Mesenchymal stem cell (in vitro differentiated cells and primary cell): ENCODE results near the gene SLC12A7.
"Not testable (repeated sequence)": the region's sequence is repeated elsewhere in the genome, so short reads cannot be mapped to it uniquely, and the experiment has no call there.

ENCODE experiments used
- DNase-seq: peaks from one replicate; pipeline ENCODE4 v3.0.0-alpha.2; 2013
- H2AFZ ChIP-seq: one replicate; pipeline ENCODE4 v1.6.1; 2013; ENCODE audit warnings: low read depth, mild to moderate bottlenecking, control low read depth, inconsistent platforms, low read length, moderate library complexity
- H2AK5ac ChIP-seq: 2 replicates; pipeline ENCODE4 v1.6.1; 2013; ENCODE audit warnings: low read length, moderate library complexity, mild to moderate bottlenecking, inconsistent platforms; ENCODE audit not compliant: severe bottlenecking
- H2BK120ac ChIP-seq: one replicate; pipeline ENCODE4 v1.6.1; 2013; ENCODE audit warnings: low read depth, mild to moderate bottlenecking, inconsistent platforms, low read length, moderate library complexity
- H2BK12ac ChIP-seq, 2 experiments: one replicate each; pipeline ENCODE4 v1.6.1; 2013; ENCODE audit warnings: inconsistent platforms in 2 of 2, low read length in 2 of 2, mild to moderate bottlenecking in 2 of 2, moderate library complexity in 2 of 2, control low read depth in 1 of 2
- H2BK15ac ChIP-seq: one replicate; pipeline ENCODE4 v1.6.1; 2013; ENCODE audit warnings: mild to moderate bottlenecking, low read depth, inconsistent platforms; ENCODE audit not compliant: poor library complexity, severe bottlenecking
- H2BK5ac ChIP-seq: 2 replicates; pipeline ENCODE4 v1.6.1; 2013; ENCODE audit warnings: low read depth, mild to moderate bottlenecking, low read length, control low read depth, inconsistent platforms; ENCODE audit not compliant: poor library complexity, severe bottlenecking
- H3K14ac ChIP-seq, 2 experiments: one replicate each; pipeline ENCODE4 v1.6.1; 2013; ENCODE audit warnings: inconsistent platforms in 2 of 2, low read length in 2 of 2, control low read depth in 1 of 2, mild to moderate bottlenecking in 1 of 2, moderate library complexity in 1 of 2
- H3K18ac ChIP-seq, 2 experiments: one replicate each; pipeline ENCODE4 v1.6.1; 2013; ENCODE audit warnings: inconsistent platforms in 2 of 2, low read length in 2 of 2, control low read depth in 1 of 2, low read depth in 1 of 2, mild to moderate bottlenecking in 1 of 2
- H3K23ac ChIP-seq, 2 experiments: one replicate each; pipeline ENCODE4 v1.6.1; 2013; ENCODE audit warnings: inconsistent platforms in 2 of 2, low read length in 2 of 2, mild to moderate bottlenecking in 2 of 2, moderate library complexity in 2 of 2, control low read depth in 1 of 2
- H3K27ac ChIP-seq: 2 replicates; pipeline ENCODE4 v1.5.1; 2013; ENCODE audit warnings: mild to moderate bottlenecking, moderate library complexity, low read length, control low read depth, inconsistent platforms; ENCODE audit not compliant: poor library complexity, severe bottlenecking
- H3K27me3 ChIP-seq, 2 experiments: 2 replicates each; pipeline versions ENCODE4 v1.6.1 to v1.7.0; 2013; ENCODE audit warnings: low read length in 2 of 2, mild to moderate bottlenecking in 2 of 2, moderate library complexity in 2 of 2, control low read depth in 1 of 2, inconsistent platforms in 1 of 2; ENCODE audit not compliant: control insufficient read depth in 1 of 2, insufficient read depth in 1 of 2
- H3K36me3 ChIP-seq, 2 experiments: 2 replicates each; pipeline versions ENCODE4 v1.6.1 to v1.7.0; 2013; ENCODE audit warnings: low read length in 2 of 2, control low read depth in 1 of 2, inconsistent platforms in 1 of 2, low read depth in 1 of 2, mild to moderate bottlenecking in 1 of 2; ENCODE audit not compliant: insufficient read depth in 2 of 2, control insufficient read depth in 1 of 2
- H3K4ac ChIP-seq, 2 experiments: one replicate each; pipeline ENCODE4 v1.6.1; 2013; ENCODE audit warnings: inconsistent platforms in 2 of 2, low read length in 2 of 2, mild to moderate bottlenecking in 2 of 2, moderate library complexity in 2 of 2, control low read depth in 1 of 2, low read depth in 1 of 2
- H3K4me1 ChIP-seq: 2 replicates; pipeline ENCODE4 v1.6.1; 2013; ENCODE audit warnings: low read depth, low read length, control low read depth; ENCODE audit not compliant: control insufficient read depth, insufficient read depth
- H3K4me2 ChIP-seq: 2 replicates; pipeline ENCODE4 v1.6.1; 2013; ENCODE audit warnings: low read length, mild to moderate bottlenecking, inconsistent platforms; ENCODE audit not compliant: poor library complexity, severe bottlenecking
- H3K4me3 ChIP-seq, 2 experiments: 2 replicates each; pipeline versions ENCODE4 v1.5.1 to v1.7.0; 2013; ENCODE audit warnings: low read length in 2 of 2, mild to moderate bottlenecking in 2 of 2, control low read depth in 1 of 2, low read depth in 1 of 2; ENCODE audit not compliant: insufficient read depth in 1 of 2
- H3K79me1 ChIP-seq: replicated peaks from 2 replicates; pipeline ENCODE4 v1.6.1; 2013; ENCODE audit warnings: mild to moderate bottlenecking, control low read depth, low read length, inconsistent platforms; ENCODE audit not compliant: poor library complexity, severe bottlenecking
- H3K9ac ChIP-seq: 2 replicates; pipeline ENCODE4 v1.7.0; 2013; ENCODE audit warnings: mild to moderate bottlenecking, low read length, moderate library complexity
- H3K9me3 ChIP-seq: 2 replicates; pipeline ENCODE4 v1.7.0; 2013; ENCODE audit warnings: mild to moderate bottlenecking, low read length; ENCODE audit not compliant: control insufficient read depth
- H4K8ac ChIP-seq: one replicate; pipeline ENCODE4 v1.6.1; 2013; ENCODE audit warnings: inconsistent platforms, mild to moderate bottlenecking, low read length, moderate library complexity
- H4K91ac ChIP-seq: one replicate; pipeline ENCODE4 v1.6.1; 2013; ENCODE audit warnings: mild to moderate bottlenecking, low read length, inconsistent platforms
- WGBS: methylation state at CpG from one replicate; pipeline ENCODE4 v1.1.7; 2013; ENCODE audit warnings: mixed read lengths; 5-methylcytosine and 5-hydroxymethylcytosine counted together

Gene SLC12A7

DNA sequence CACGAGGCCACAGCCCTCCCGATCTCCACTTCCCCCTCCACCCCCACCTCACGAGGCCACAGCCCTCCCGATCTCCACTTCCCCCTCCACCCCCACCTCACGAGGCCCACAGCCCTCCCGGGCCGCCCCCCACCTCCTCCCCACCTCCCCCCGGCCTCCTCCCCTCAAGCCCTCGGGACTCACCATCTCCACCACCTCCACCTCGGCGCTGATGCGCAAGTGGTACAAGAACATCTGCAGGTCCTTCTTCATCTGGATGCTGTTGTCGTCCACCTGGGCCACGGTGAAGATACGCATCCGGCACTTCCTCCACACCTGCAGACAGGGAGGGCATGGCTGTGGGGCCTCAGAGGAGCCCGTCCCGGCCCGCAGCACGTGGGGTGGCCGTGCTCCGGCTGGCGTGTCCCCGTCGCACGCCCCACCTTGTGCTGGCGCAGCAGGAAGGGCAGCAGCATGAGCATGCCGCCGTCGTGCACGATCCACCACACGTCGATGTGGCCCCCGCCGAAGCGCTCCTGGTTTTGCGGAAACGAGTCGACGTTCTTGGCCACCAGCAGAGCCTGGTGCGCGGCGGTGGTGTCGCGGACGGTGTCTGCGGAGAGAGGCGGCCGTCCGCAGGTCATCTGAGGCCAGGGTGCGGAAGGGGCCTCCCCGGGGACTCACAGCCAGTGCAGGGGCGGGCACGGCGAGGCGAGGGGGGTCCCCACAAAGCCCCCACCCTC is 48.0 kb downstream of the SLC12A7 start:
- H3K14ac ChIP-seq = no peak overlapping the region
- no peaks in the 10 kb centered on the region for H3K9me3 ChIP-seq
- H2AK5ac ChIP-seq = no peak overlapping the region
- no peak overlapping the region for H2BK12ac ChIP-seq
- H3K4ac ChIP-seq = no peak overlapping the region
- no peak overlapping the region for H4K8ac ChIP-seq
- 96% methylated on average over 49 of the region's 56 CpGs for WGBS
- H3K4me3 ChIP-seq = peak overlapping the region in 1 of 2 experiments; percentile 10
- H2BK5ac ChIP-seq = no peak overlapping the region
- H3K18ac ChIP-seq = no peak overlapping the region
- H3K79me1 ChIP-seq = no peaks in the 10 kb centered on the region
- H2BK120ac ChIP-seq = no peak overlapping the region
- H4K91ac ChIP-seq = no peak overlapping the region
- H3K27ac ChIP-seq = no peak overlapping the region
- no peaks in the 10 kb centered on the region for H3K4me1 ChIP-seq
- H3K4me2 ChIP-seq = no peak overlapping the region
- no peak overlapping the region for H2BK15ac ChIP-seq
- no peak overlapping the region for H3K23ac ChIP-seq
- peaks cover 3 to 13% of the 10 kb centered on the region in 2 experiments for H3K36me3 ChIP-seq
- H3K27me3 ChIP-seq = no peaks in the 10 kb centered on the region
- H2AFZ ChIP-seq = no peak overlapping the region
- no peak for DNase-seq
- H3K9ac ChIP-seq = no peak overlapping the region

DNA sequence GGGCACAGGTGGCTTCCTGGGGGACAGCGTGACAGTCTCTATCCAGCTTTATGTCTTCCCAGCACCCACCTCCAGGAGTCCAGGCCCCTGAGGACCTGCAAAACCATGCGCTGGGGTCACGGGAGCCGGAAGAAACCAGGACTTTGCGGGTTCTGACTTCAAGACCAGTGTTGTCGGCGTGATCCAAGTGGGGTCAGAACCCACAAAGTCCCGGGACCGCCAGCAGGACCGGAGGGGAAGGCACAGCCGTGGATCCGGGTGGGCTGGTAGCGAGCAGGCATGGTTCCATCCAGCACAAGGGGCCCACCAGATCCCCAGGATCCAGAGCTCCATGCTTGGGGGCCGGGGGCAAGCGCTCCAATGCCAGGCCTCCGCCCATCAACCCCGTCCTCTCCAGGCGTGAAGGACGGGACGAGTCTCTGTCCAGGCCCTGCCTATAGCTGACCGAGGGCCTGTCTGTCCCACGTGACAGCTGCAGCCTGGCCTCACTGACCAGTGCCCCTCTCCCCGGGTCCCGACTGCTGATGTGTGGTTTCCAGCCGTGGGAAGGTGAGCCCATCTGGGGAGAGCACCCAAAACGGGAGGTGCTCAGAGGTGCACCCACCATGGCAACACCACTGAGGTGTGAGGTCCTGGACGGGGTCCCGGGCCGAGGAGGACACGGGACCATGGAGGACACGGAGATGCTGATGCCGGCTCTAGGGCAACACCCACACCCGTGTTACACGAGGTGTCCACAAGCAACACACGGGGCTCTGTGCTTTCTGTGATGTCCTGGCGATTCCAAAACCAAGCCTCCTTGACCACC is 48.9 kb downstream of the SLC12A7 start:
- WGBS = 97% methylated on average over 36 of the region's 36 CpGs

DNA sequence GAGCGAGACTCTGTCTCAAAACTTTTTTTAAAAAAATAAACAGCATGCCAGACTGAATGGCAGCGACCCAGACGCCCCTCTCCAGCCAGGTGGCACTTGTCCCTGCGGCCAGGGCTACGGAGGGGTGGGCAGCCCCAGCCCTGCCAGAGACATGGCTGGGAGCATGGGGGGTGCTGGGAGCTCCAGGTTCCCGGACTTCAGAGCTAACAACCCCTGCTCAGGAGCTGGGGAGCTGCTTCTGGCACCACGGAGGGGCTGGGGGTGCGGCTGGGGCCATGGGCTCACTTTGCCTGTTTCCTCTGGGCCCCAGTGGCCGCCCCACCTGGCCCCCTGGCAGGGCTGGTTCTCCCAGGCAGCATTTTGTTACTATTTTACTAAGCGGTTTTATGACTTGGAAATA is 49.9 kb downstream of the SLC12A7 start:
- no peaks in the 10 kb centered on the region for H3K27me3 ChIP-seq
- no peak overlapping the region for H3K14ac ChIP-seq
- no peak overlapping the region for H2BK12ac ChIP-seq
- no peak overlapping the region for H2AK5ac ChIP-seq
- H3K4ac ChIP-seq = no peak overlapping the region
- WGBS = 91% methylated on average over 9 of the region's 10 CpGs
- H3K4me1 ChIP-seq = no peaks in the 10 kb centered on the region
- no peak overlapping the region for H3K4me3 ChIP-seq
- H2AFZ ChIP-seq = no peak overlapping the region
- DNase-seq = no peak
- no peak overlapping the region for H3K4me2 ChIP-seq
- no peak overlapping the region for H4K91ac ChIP-seq
- no peak overlapping the region for H3K27ac ChIP-seq
- H3K36me3 ChIP-seq = peaks cover 3 to 20% of the 10 kb centered on the region in 2 experiments
- H3K9me3 ChIP-seq = no peaks in the 10 kb centered on the region
- no peak overlapping the region for H4K8ac ChIP-seq
- H3K9ac ChIP-seq = no peak overlapping the region
- H2BK120ac ChIP-seq = no peak overlapping the region
- H2BK5ac ChIP-seq = no peak overlapping the region
- H3K79me1 ChIP-seq = no peaks in the 10 kb centered on the region
- H2BK15ac ChIP-seq = no peak overlapping the region
- no peak overlapping the region for H3K18ac ChIP-seq
- no peak overlapping the region for H3K23ac ChIP-seq

More for the DNA sequence above, 48.9 kb downstream of the SLC12A7 start:
- H3K27me3 ChIP-seq = no peaks in the 10 kb centered on the region
- no peak overlapping the region for H2BK5ac ChIP-seq
- H3K14ac ChIP-seq = no peak overlapping the region
- H2BK15ac ChIP-seq = no peak overlapping the region
- DNase-seq = no peak
- no peaks in the 10 kb centered on the region for H3K79me1 ChIP-seq
- H3K4me2 ChIP-seq = no peak overlapping the region
- H3K36me3 ChIP-seq = peaks cover 3 to 16% of the 10 kb centered on the region in 2 experiments
- H2AFZ ChIP-seq = no peak overlapping the region
- H2AK5ac ChIP-seq = no peak overlapping the region
- H4K8ac ChIP-seq = no peak overlapping the region
- H3K27ac ChIP-seq = no peak overlapping the region
- no peak overlapping the region for H2BK120ac ChIP-seq
- no peaks in the 10 kb centered on the region for H3K4me1 ChIP-seq
- no peak overlapping the region for H3K23ac ChIP-seq
- no peak overlapping the region for H3K18ac ChIP-seq
- H3K9ac ChIP-seq = no peak overlapping the region
- no peak overlapping the region for H2BK12ac ChIP-seq
- H3K4ac ChIP-seq = no peak overlapping the region
- H3K4me3 ChIP-seq = no peak overlapping the region
- no peak overlapping the region for H4K91ac ChIP-seq
- no peaks in the 10 kb centered on the region for H3K9me3 ChIP-seq

DNA sequence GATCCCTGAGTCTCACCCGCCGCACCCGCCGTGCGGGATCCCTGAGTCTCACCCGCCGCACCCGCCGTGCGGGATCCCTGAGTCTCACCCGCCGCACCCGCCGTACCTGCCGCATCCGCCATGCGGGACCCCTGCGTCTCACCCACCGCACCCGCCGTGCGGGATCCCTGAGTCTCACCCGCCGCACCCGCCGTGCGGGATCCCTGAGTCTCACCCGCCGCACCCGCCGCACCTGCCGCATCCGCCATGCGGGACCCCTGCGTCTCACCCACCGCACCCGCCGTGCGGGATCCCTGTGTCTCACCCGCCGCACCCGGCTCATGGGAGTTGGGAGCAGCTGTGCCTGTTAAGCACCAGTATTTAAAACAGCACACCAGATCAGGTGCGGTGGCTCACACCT is 50.6 kb downstream of the SLC12A7 start:
- H3K4me3 ChIP-seq, H2BK120ac ChIP-seq, H3K4me2 ChIP-seq, H3K18ac ChIP-seq, H3K79me1 ChIP-seq, H3K27me3 ChIP-seq, H2BK15ac ChIP-seq, DNase-seq, H3K9me3 ChIP-seq, H3K4me1 ChIP-seq, H3K23ac ChIP-seq, H3K9ac ChIP-seq, H3K27ac ChIP-seq, H3K14ac ChIP-seq, H2AK5ac ChIP-seq, H4K8ac ChIP-seq, H2BK12ac ChIP-seq, H2BK5ac ChIP-seq, H3K4ac ChIP-seq, H4K91ac ChIP-seq, H2AFZ ChIP-seq: not testable (repeated sequence)
- peaks cover 3 to 20% of the 10 kb centered on the region in 2 experiments for H3K36me3 ChIP-seq
- 95% methylated on average over 16 of the region's 43 CpGs for WGBS
